HepG2 (cell line): ENCODE data around the gene C12orf60. TPM values are rescaled to one million over a fixed set of nuclear protein-coding genes. Genes with fewer than 3 reads are reported as not detected.
A peak's percentile ranks its signal among the peaks of the same experiment; 100 is the strongest.

ENCODE experiments used
- AHR ChIP-seq: IDR thresholded peaks from 2 replicates; pipeline ENCODE4 v1.6.1; 2018; ENCODE audit warnings: missing genetic modification reagents, missing compliant biosample characterization
- AKAP8 ChIP-seq: sonication (generic); formaldehyde crosslinking; IDR thresholded peaks from 2 replicates; pipeline ENCODE4 v1.5.1; 2020; ENCODE audit warnings: mild to moderate bottlenecking, missing genetic modification reagents
- HMGXB3 ChIP-seq: sonication (generic); formaldehyde crosslinking; IDR thresholded peaks from 2 replicates; pipeline ENCODE4 v1.4.0; 2020; ENCODE audit warnings: missing genetic modification reagents, borderline replicate concordance
- IRF9 ChIP-seq: sonication (generic); formaldehyde crosslinking; IDR thresholded peaks from 2 replicates; pipeline ENCODE4 v1.8.0; 2022; ENCODE audit warnings: missing genetic modification reagents, mild to moderate bottlenecking, borderline replicate concordance
- MLLT10 ChIP-seq: sonication (generic); formaldehyde crosslinking; IDR thresholded peaks from 2 replicates; pipeline ENCODE4 v1.4.0; 2020; ENCODE audit warnings: missing genetic modification reagents
- NONO ChIP-seq, 2 experiments: fragments of 450-650 bp in 1 of 2; sonication (generic) in 1 of 2; formaldehyde crosslinking in 1 of 2; IDR thresholded peaks in 1 of 2; conservative IDR thresholded peaks in 1 of 2; 2 replicates each; pipeline versions ENCODE4 v1.6.1 to v1.8.0; 2017 to 2022; ENCODE audit warnings: mild to moderate bottlenecking in 1 of 2, missing genetic modification reagents in 1 of 2, moderate library complexity in 1 of 2
- NR2C2 ChIP-seq: sonication (generic); formaldehyde crosslinking; IDR thresholded peaks from 2 replicates; pipeline ENCODE4 v1.4.0; 2020; ENCODE audit warnings: missing genetic modification reagents, mild to moderate bottlenecking, moderate library complexity, borderline replicate concordance
- NR2F2 ChIP-seq: IDR thresholded peaks from 2 replicates; pipeline ENCODE4 v1.6.1; 2012; ENCODE audit warnings: low read depth, inconsistent platforms, borderline replicate concordance
- RFXAP ChIP-seq: sonication (generic); formaldehyde crosslinking; IDR thresholded peaks from 2 replicates; pipeline ENCODE4 v1.4.0; 2020; ENCODE audit warnings: missing genetic modification reagents, borderline replicate concordance
- SMAD1 ChIP-seq: sonication (generic); formaldehyde crosslinking; IDR thresholded peaks from 2 replicates; pipeline ENCODE4 v1.4.0; 2020; ENCODE audit warnings: missing genetic modification reagents, low read depth, mild to moderate bottlenecking, borderline replicate concordance
- ZFP37 ChIP-seq: sonication (generic); formaldehyde crosslinking; IDR thresholded peaks from 2 replicates; pipeline ENCODE4 v1.4.0; 2020; ENCODE audit warnings: missing genetic modification reagents, borderline replicate concordance
- ZNF142 ChIP-seq: sonication (generic); formaldehyde crosslinking; IDR thresholded peaks from 2 replicates; pipeline ENCODE4 v1.4.0; 2020; ENCODE audit warnings: missing genetic modification reagents
- ZNF619 ChIP-seq: sonication (generic); formaldehyde crosslinking; IDR thresholded peaks from 2 replicates; pipeline ENCODE4 v1.4.0; 2020; ENCODE audit warnings: mild to moderate bottlenecking, missing genetic modification reagents
- ZNF746 ChIP-seq: sonication (generic); formaldehyde crosslinking; IDR thresholded peaks from 2 replicates; pipeline ENCODE4 v1.8.0; 2022; ENCODE audit warnings: mild to moderate bottlenecking, missing genetic modification reagents
- ZNF841 ChIP-seq: sonication (generic); formaldehyde crosslinking; IDR thresholded peaks from 2 replicates; pipeline ENCODE4 v1.8.1; 2023; ENCODE audit warnings: missing genetic modification reagents, borderline replicate concordance
- ZSCAN25 ChIP-seq: sonication (generic); formaldehyde crosslinking; IDR thresholded peaks from 2 replicates; pipeline ENCODE4 v1.8.0; 2022; ENCODE audit warnings: mild to moderate bottlenecking, missing genetic modification reagents
- polyA plus RNA-seq, 8 experiments: library from polyadenylated mRNA; depleted of rRNA in 3 of 8; stranded (reverse) in 7 of 8; unstranded in 1 of 8; fragments of >200 nt; fragmentation: Illumina TruSeq in 4 of 8; extraction: Trizol in 4 of 8; gene quantifications; 2 replicates each; pipeline versions ENCODE4 v1.2.1 to v1.2.3, GENCODE V29; 2011 to 2016; ENCODE audit warnings: low read depth in 4 of 8, missing spikeins in 1 of 8, mixed read lengths in 1 of 8; ENCODE audit not compliant: insufficient read depth in 1 of 8
- total RNA-seq, 5 experiments: library from RNA; depleted of rRNA; stranded (reverse); fragments of >200 nt; fragmentation: Illumina TruSeq; extraction: Trizol; gene quantifications; 2 replicates each; pipeline ENCODE4 v1.2.3, GENCODE V29; 2016; ENCODE audit warnings: low read depth in 1 of 5
- TF ChIP-seq, protein P1 (sequence below): sonication (generic); formaldehyde crosslinking; IDR thresholded peaks from 2 replicates; pipeline ENCODE4 v1.4.0; 2020; ENCODE audit warnings: missing genetic modification reagents

The C12orf60 gene
- total and polyA plus RNA-seq, 2 of the 13 experiments (the other 11 are each of a cell fraction or from before 2014, with no cell fraction given), result 0.55 to 1.4 TPM

DNA sequence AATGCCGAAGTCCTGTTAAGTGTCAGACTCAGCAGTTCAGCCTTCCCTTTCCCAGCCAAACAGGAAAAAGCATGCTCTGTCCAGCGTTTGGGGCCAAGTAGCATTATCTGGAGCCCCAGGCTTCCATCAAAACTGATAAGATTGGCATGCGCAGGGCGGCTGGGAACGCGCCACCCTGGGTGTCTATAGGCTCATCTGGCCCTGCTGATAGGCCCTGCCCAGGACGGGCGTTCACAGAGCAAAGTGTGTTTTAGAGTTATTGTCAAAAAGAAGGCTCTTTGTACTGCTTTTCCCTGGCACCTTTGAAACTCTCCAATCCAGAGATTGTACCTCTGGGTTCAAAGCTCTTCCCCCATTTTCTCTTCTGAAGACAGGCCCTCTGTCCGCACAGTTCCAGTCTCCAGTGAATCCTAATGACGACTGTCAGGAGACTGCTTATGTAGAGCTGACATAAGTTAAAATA, 40.0 kb downstream of the C12orf60 start, which contains the start of gene ART4 (continued):
- TF ChIP-seq HMGXB3 (CRISPR knock-in tag), result peak; percentile 60; the same call in 1 of the 2 replicates
- TF ChIP-seq RFXAP (CRISPR knock-in tag), result 0 out of 2 replicates have a peak, but pooled peaks have one; percentile 55
- TF ChIP-seq MLLT10, result no peak
- TF ChIP-seq ZSCAN25 (CRISPR knock-in tag), result 0 out of 2 replicates have a peak, but pooled peaks have one; percentile 23
- no peak for TF ChIP-seq NR2F2
- TF ChIP-seq AHR (CRISPR knock-in tag), result no peak; the same call in 1 of the 2 replicates
- TF ChIP-seq SMAD1 (CRISPR knock-in tag), result no peak
- no peak for TF ChIP-seq ZNF619 (CRISPR knock-in tag)
- no peak for TF ChIP-seq ZNF841 (CRISPR knock-in tag)
- TF ChIP-seq IRF9 (CRISPR knock-in tag), result 0 out of 2 replicates have a peak, but pooled peaks have one; percentile 51
- no peak for TF ChIP-seq ZFP37 (CRISPR knock-in tag)
- TF ChIP-seq ZNF746, result no peak
- TF ChIP-seq AKAP8, result no peak
- TF ChIP-seq, protein P1, sequence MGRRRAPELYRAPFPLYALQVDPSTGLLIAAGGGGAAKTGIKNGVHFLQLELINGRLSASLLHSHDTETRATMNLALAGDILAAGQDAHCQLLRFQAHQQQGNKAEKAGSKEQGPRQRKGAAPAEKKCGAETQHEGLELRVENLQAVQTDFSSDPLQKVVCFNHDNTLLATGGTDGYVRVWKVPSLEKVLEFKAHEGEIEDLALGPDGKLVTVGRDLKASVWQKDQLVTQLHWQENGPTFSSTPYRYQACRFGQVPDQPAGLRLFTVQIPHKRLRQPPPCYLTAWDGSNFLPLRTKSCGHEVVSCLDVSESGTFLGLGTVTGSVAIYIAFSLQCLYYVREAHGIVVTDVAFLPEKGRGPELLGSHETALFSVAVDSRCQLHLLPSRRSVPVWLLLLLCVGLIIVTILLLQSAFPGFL (CRISPR knock-in tag), result no peak
- no peak for TF ChIP-seq NONO (IDR thresholded peaks at IDR 0.05)
- TF ChIP-seq NONO (CRISPR knock-in tag; conservative IDR thresholded peaks at IDR 0.05), result no peak
- TF ChIP-seq ZNF142 (CRISPR knock-in tag), result no peak
- no peak for TF ChIP-seq NR2C2 (CRISPR knock-in tag)
